CD4-positive, alpha-beta T cell (primary cell): ENCODE results near the gene REXO2. TPM values are rescaled to one million over a fixed set of nuclear protein-coding genes. Genes with fewer than 3 reads are reported as not detected.

ENCODE experiments used
- ATAC-seq: fragments of 200-7000 bp; cut with Tn5 transposase; one replicate; pipeline ENCODE4 v1.10.0; 2022; ENCODE audit warnings: mild to moderate bottlenecking; ENCODE audit not compliant: poor library complexity
- CTCF ChIA-PET: fragments of 350-600 bp; sonication (Branson Sonifier 250); formaldehyde crosslinking; loops from one replicate; lab custom pipeline; 2021; ENCODE audit warnings: antibody characterized with exemption, inconsistent platforms; lab: Charles Lee
- POLR2A ChIA-PET: fragments of 350-600 bp; sonication (Branson Sonifier 250); formaldehyde crosslinking; loops from one replicate; lab custom pipeline; 2021; ENCODE audit warnings: antibody characterized with exemption, inconsistent platforms; lab: Charles Lee
- DNase-seq, 14 experiments: peaks; one replicate each; pipeline ENCODE4 v3.0.0-alpha.2; 2013 to 2020; ENCODE audit warnings: mixed read lengths in 2 of 14
- H3K27ac ChIP-seq, 2 donors: one replicate each; pipeline versions ENCODE4 v1.5.1 to v1.7.0; 2013; ENCODE audit warnings: low read length in 2 of 2, low read depth in 1 of 2, mild to moderate bottlenecking in 1 of 2
- H3K27me3 ChIP-seq, 2 experiments: 1 replicate in 1 of 2; 2 replicates in 1 of 2; pipeline versions ENCODE4 v1.6.1 to v1.7.0; 2013; ENCODE audit warnings: low read length in 2 of 2, control low read depth in 1 of 2, mild to moderate bottlenecking in 1 of 2, moderate library complexity in 1 of 2; ENCODE audit not compliant: insufficient read depth in 2 of 2, control insufficient read depth in 1 of 2
- H3K36me3 ChIP-seq: one replicate; pipeline ENCODE4 v1.6.1; 2013; ENCODE audit warnings: low read length, control low read depth; ENCODE audit not compliant: insufficient read depth
- H3K4me1 ChIP-seq: one replicate; pipeline ENCODE4 v1.6.1; 2013; ENCODE audit warnings: low read length, control low read depth; ENCODE audit not compliant: insufficient read depth
- H3K4me3 ChIP-seq: one replicate; pipeline ENCODE4 v1.5.1; 2013; ENCODE audit warnings: mild to moderate bottlenecking, low read length, moderate library complexity
- H3K9me3 ChIP-seq, 2 experiments: 1 replicate in 1 of 2; 2 replicates in 1 of 2; pipeline versions ENCODE4 v1.6.1 to v1.7.0; 2013; ENCODE audit warnings: low read length in 2 of 2, mild to moderate bottlenecking in 2 of 2, control low read depth in 1 of 2, moderate library complexity in 1 of 2; ENCODE audit not compliant: control insufficient read depth in 1 of 2, insufficient read depth in 1 of 2
- H3K27ac Mint-ChIP-seq: one replicate; pipeline ENCODE4 v1.8.0; 2020; ENCODE audit warnings: mixed read lengths
- H3K27me3 Mint-ChIP-seq: one replicate; pipeline ENCODE4 v1.8.0; 2021; ENCODE audit warnings: mixed read lengths
- H3K36me3 Mint-ChIP-seq: one replicate; pipeline ENCODE4 v1.8.0; 2021; ENCODE audit warnings: low read depth, mixed read lengths
- H3K4me1 Mint-ChIP-seq: one replicate; pipeline ENCODE4 v1.8.0; 2021; ENCODE audit warnings: low read depth, mixed read lengths
- H3K4me3 Mint-ChIP-seq: one replicate; pipeline ENCODE4 v1.8.0; 2020; ENCODE audit warnings: mild to moderate bottlenecking, mixed read lengths
- H3K9me3 Mint-ChIP-seq: one replicate; pipeline ENCODE4 v1.8.0; 2020; ENCODE audit warnings: mixed read lengths
- CTCF ChIP-seq: fragments of 200-600 bp; IDR thresholded peaks from one replicate; pipeline ENCODE4 v1.8.0; 2022; ENCODE audit warnings: antibody characterized with exemption, mild to moderate bottlenecking
- intact Hi-C, 2 experiments: fragments of 100-400 bp; cut with DNase I in 1 of 2; cut with micrococcal nuclease in 1 of 2; formaldehyde crosslinking; loops; one replicate each; pipeline versions ENCODE4 v1.15.1 to v1.9.0; 2023 to 2025; cut with DNase I, micrococcal nuclease
- total RNA-seq, 174 experiments: library from RNA in 2 of 174; stranded (reverse) in 2 of 174; gene quantifications; one replicate each; pipeline ENCODE4 v1.2.3 and lab custom pipeline; 2021 to 2026

Gene REXO2
- total RNA-seq, 2 experiments from 2014 or later, result 17.3 to 20.6 TPM

- Histone ChIP-seq H3K4me3 (no peak overlapping the region), H3K36me3 (no peaks in the 10 kb centered on the region), H3K9me3 (no peaks in the 10 kb centered on the region), H3K27me3 (no peaks in the 10 kb centered on the region), H3K4me1 (peaks cover 6% of the 10 kb centered on the region), H3K27ac (no peak overlapping the region)
- Mint-ChIP-seq H3K27ac (peak overlapping the region; percentile 15), H3K36me3 (peaks cover 18% of the 10 kb centered on the region), H3K4me1 (peaks cover 35% of the 10 kb centered on the region), H3K9me3 (no peaks in the 10 kb centered on the region), H3K27me3 (no peaks in the 10 kb centered on the region), H3K4me3 (no peak overlapping the region)
- DNase-seq (no peak), ATAC-seq (no peak)
- ChIA-PET POLR2A (no interaction called here), CTCF (no interaction called here)
- intact Hi-C loops, result loop anchor here in 1 of 2 experiments (5.0 kb wide), 2 partner anchors 625 to 1085 kb away; partner anchors contain the start of genes TTC12 and ZW10
- TF ChIP-seq CTCF, result no peak
Observed at GRCh38 chr11:114396916-114397315, 42.4 kb upstream of the REXO2 start.

GRCh38 chr11:114397349-114397982 lies 41.8 kb upstream of the REXO2 start:
- Histone ChIP-seq H3K27me3 (no peaks in the 10 kb centered on the region), H3K36me3 (peaks cover under 1% of the 10 kb centered on the region), H3K9me3 (no peaks in the 10 kb centered on the region), H3K4me1 (peaks cover 8% of the 10 kb centered on the region), H3K4me3 (no peak overlapping the region), H3K27ac (no peak overlapping the region)
- H3K9me3 Mint-ChIP-seq, result no peaks in the 10 kb centered on the region
- DNase-seq, result no peak
- peak overlapping the region; percentile 15 for H3K27ac Mint-ChIP-seq
- no peak overlapping the region for H3K4me3 Mint-ChIP-seq
- peaks cover 39% of the 10 kb centered on the region for H3K4me1 Mint-ChIP-seq
- peaks cover 21% of the 10 kb centered on the region for H3K36me3 Mint-ChIP-seq
- H3K27me3 Mint-ChIP-seq, result no peaks in the 10 kb centered on the region
- ATAC-seq, result no peak
- intact Hi-C loops, result loop anchor here in 1 of 2 experiments (5.0 kb wide), 2 partner anchors 625 to 1085 kb away; partner anchors contain the start of genes TTC12 and ZW10
- ChIA-PET CTCF (no interaction called here), POLR2A (interaction anchor here (1.1 to 1.5 kb wide), 2 partner anchors 12 to 42 kb away, joined by 3 read pairs; partner anchors contain the start of gene REXO2)
- no peak for TF ChIP-seq CTCF

- Histone ChIP-seq H3K4me3 (no peak overlapping the region), H3K9me3 (no peaks in the 10 kb centered on the region), H3K27ac (no peak overlapping the region), H3K27me3 (no peaks in the 10 kb centered on the region), H3K36me3 (peaks cover 9% of the 10 kb centered on the region), H3K4me1 (peaks cover 9% of the 10 kb centered on the region)
- H3K9me3 Mint-ChIP-seq, result no peaks in the 10 kb centered on the region
- H3K27me3 Mint-ChIP-seq, result no peaks in the 10 kb centered on the region
- intact Hi-C loops, result loop anchor here in 1 of 2 experiments (5.0 kb wide), 2 partner anchors 626 to 1086 kb away; partner anchors contain the start of genes TTC12 and ZW10
- TF ChIP-seq CTCF, result no peak
- ChIA-PET CTCF (interaction anchor here (0.6 to 0.7 kb wide), 2 partner anchors 58 to 339 kb away, joined by 3 read pairs; no protein-coding TSS in a partner anchor), POLR2A (interaction anchor here (0.6 to 1.5 kb wide), 3 partner anchors 11 to 1084 kb away, joined by 3 read pairs; partner anchors contain the start of genes REXO2 and TTC12)
- peak overlapping the region; percentile 99 for H3K4me3 Mint-ChIP-seq
- peaks cover 28% of the 10 kb centered on the region for H3K36me3 Mint-ChIP-seq
- no peak for DNase-seq
- ATAC-seq, result no peak
- H3K27ac Mint-ChIP-seq, result peak overlapping the region; percentile 100
- peaks cover 45% of the 10 kb centered on the region for H3K4me1 Mint-ChIP-seq
Observed at GRCh38 chr11:114398303-114398920, 40.9 kb upstream of the REXO2 start.
